HEK293 (cell line): Measurements from ENCODE around the gene PINLYP.
A peak's percentile ranks its signal among the peaks of the same experiment; 100 is the strongest.

ENCODE experiments used
- CTCF ChIA-PET: fragments of 350-600 bp; formaldehyde crosslinking; extraction: SDS; loops from one replicate; lab custom pipeline; 2021; ENCODE audit warnings: antibody characterized with exemption; lab: Yijun Ruan, JAX
- POLR2A ChIA-PET: fragments of 300-600 bp; formaldehyde crosslinking; extraction: SDS; loops from one replicate; lab custom pipeline; 2020; ENCODE audit warnings: antibody characterized with exemption, inconsistent platforms; lab: Yijun Ruan, JAX
- H3K27ac ChIP-seq: fragments of 200-500 bp; sonication (Bioruptor generic); 2 replicates; pipeline ENCODE4 v1.5.1; 2014; ENCODE audit warnings: low read depth, low read length, control low read depth, inconsistent platforms; ENCODE audit errors: extremely low read depth
- H3K36me3 ChIP-seq, 2 experiments: fragments of 200-500 bp in 1 of 2; sonication (Bioruptor generic) in 1 of 2; 1 replicate in 1 of 2; 2 replicates in 1 of 2; pipeline ENCODE4 v1.5.1; 2014 to 2017; ENCODE audit warnings: inconsistent platforms in 2 of 2, low read length in 2 of 2; ENCODE audit not compliant: control insufficient read depth in 2 of 2, insufficient read depth in 1 of 2
- H3K4me1 ChIP-seq: fragments of 200-500 bp; sonication (Bioruptor generic); 2 replicates; pipeline ENCODE4 v1.5.1; 2014; ENCODE audit warnings: mild to moderate bottlenecking, low read length, inconsistent platforms; ENCODE audit not compliant: control insufficient read depth, insufficient read depth
- H3K4me3 ChIP-seq: 2 replicates; pipeline ENCODE4 v1.5.1; 2011; ENCODE audit warnings: low read depth, mild to moderate bottlenecking, control low read depth, low read length, moderate library complexity
- H3K9me3 ChIP-seq: fragments of 200-500 bp; sonication (Bioruptor generic); 2 replicates; pipeline ENCODE4 v1.5.1; 2014; ENCODE audit warnings: low read depth, low read length, inconsistent platforms; ENCODE audit not compliant: control insufficient read depth, insufficient read depth
- BCL6B ChIP-seq: fragments of 450-650 bp; formaldehyde crosslinking; IDR thresholded peaks from 2 replicates; pipeline ENCODE4 v1.5.1; 2017; ENCODE audit warnings: missing biosample characterization, missing genetic modification characterization
- GLIS2 ChIP-seq: fragments of 450-650 bp; formaldehyde crosslinking; IDR thresholded peaks from 2 replicates; pipeline ENCODE4 v1.5.1; 2016; ENCODE audit warnings: missing biosample characterization, missing genetic modification characterization
- REPIN1 ChIP-seq: fragments of 450-650 bp; formaldehyde crosslinking; IDR thresholded peaks from 2 replicates; pipeline ENCODE4 v1.5.1; 2017; ENCODE audit warnings: missing biosample characterization, missing genetic modification characterization, low read depth
- SCRT2 ChIP-seq: fragments of 450-650 bp; formaldehyde crosslinking; IDR thresholded peaks from 2 replicates; pipeline ENCODE4 v1.5.1; 2016; ENCODE audit warnings: missing biosample characterization, missing genetic modification characterization
- SP7 ChIP-seq: fragments of 450-650 bp; formaldehyde crosslinking; IDR thresholded peaks from 2 replicates; pipeline ENCODE4 v1.5.1; 2016; ENCODE audit warnings: missing biosample characterization, missing genetic modification characterization
- TCF7L2 ChIP-seq: IDR thresholded peaks from 2 replicates; pipeline ENCODE4 v1.6.1; 2011; ENCODE audit warnings: low read depth, mild to moderate bottlenecking, inconsistent platforms, low read length, moderate library complexity, borderline replicate concordance
- TRIM28 ChIP-seq: IDR thresholded peaks from 2 replicates; pipeline ENCODE4 v1.6.1; 2011; ENCODE audit warnings: low read length, control low read depth, borderline replicate concordance
- ZBTB11 ChIP-seq: fragments of 450-650 bp; formaldehyde crosslinking; conservative IDR thresholded peaks from 2 replicates; pipeline ENCODE4 v1.5.1; 2016; ENCODE audit warnings: low read depth, missing biosample characterization, missing genetic modification characterization
- ZFP3 ChIP-seq: fragments of 450-650 bp; formaldehyde crosslinking; IDR thresholded peaks from 2 replicates; pipeline ENCODE4 v1.5.1; 2016; ENCODE audit warnings: low read depth, missing biosample characterization, missing genetic modification characterization
- ZNF114 ChIP-seq: fragments of 450-650 bp; formaldehyde crosslinking; IDR thresholded peaks from 2 replicates; pipeline ENCODE4 v1.5.0; 2017; ENCODE audit warnings: missing biosample characterization, missing genetic modification characterization
- ZNF138 ChIP-seq: fragments of 450-650 bp; formaldehyde crosslinking; IDR thresholded peaks from 2 replicates; pipeline ENCODE4 v1.5.1; 2016; ENCODE audit warnings: missing biosample characterization, missing genetic modification characterization, borderline replicate concordance
- ZNF16 ChIP-seq: fragments of 450-650 bp; formaldehyde crosslinking; IDR thresholded peaks from 2 replicates; pipeline ENCODE4 v1.5.1; 2016; ENCODE audit warnings: low read depth, missing biosample characterization, missing genetic modification characterization
- ZNF202 ChIP-seq: fragments of 450-650 bp; formaldehyde crosslinking; IDR thresholded peaks from 2 replicates; pipeline ENCODE4 v1.5.1; 2016; ENCODE audit warnings: missing biosample characterization, missing genetic modification characterization, borderline replicate concordance
- ZNF211 ChIP-seq: fragments of 450-650 bp; formaldehyde crosslinking; IDR thresholded peaks from 2 replicates; pipeline ENCODE4 v1.5.1; 2016; ENCODE audit warnings: low read depth, missing biosample characterization, missing genetic modification characterization
- ZNF274 ChIP-seq, 2 experiments: fragments of 200-500 bp in 1 of 2; fragments of 450-650 bp in 1 of 2; sonication (Bioruptor generic) in 1 of 2; formaldehyde crosslinking in 1 of 2; IDR thresholded peaks; 2 replicates each; pipeline versions ENCODE4 v1.5.1 to v1.6.1; 2014 to 2016; ENCODE audit warnings: borderline replicate concordance in 1 of 2, inconsistent platforms in 1 of 2, low read length in 1 of 2, missing biosample characterization in 1 of 2, missing genetic modification characterization in 1 of 2
- ZNF324 ChIP-seq: fragments of 450-650 bp; formaldehyde crosslinking; IDR thresholded peaks from 2 replicates; pipeline ENCODE4 v1.5.1; 2016; ENCODE audit warnings: missing biosample characterization, missing genetic modification characterization
- ZNF394 ChIP-seq: fragments of 450-650 bp; formaldehyde crosslinking; IDR thresholded peaks from 2 replicates; pipeline ENCODE4 v1.5.1; 2016; ENCODE audit warnings: missing biosample characterization, missing genetic modification characterization, mild to moderate bottlenecking, moderate library complexity, borderline replicate concordance
- ZNF510 ChIP-seq: fragments of 450-650 bp; formaldehyde crosslinking; IDR thresholded peaks from 2 replicates; pipeline ENCODE4 v1.5.1; 2018; ENCODE audit warnings: mild to moderate bottlenecking, missing genetic modification characterization, missing biosample characterization; ENCODE audit not compliant: insufficient replicate concordance
- ZNF521 ChIP-seq: fragments of 450-650 bp; formaldehyde crosslinking; IDR thresholded peaks from 2 replicates; pipeline ENCODE4 v1.5.1; 2017; ENCODE audit warnings: missing biosample characterization, mild to moderate bottlenecking, missing genetic modification characterization
- ZNF548 ChIP-seq: fragments of 450-650 bp; formaldehyde crosslinking; IDR thresholded peaks from 2 replicates; pipeline ENCODE4 v1.5.1; 2016; ENCODE audit warnings: missing biosample characterization, missing genetic modification characterization
- ZNF670 ChIP-seq: fragments of 450-650 bp; formaldehyde crosslinking; IDR thresholded peaks from 2 replicates; pipeline ENCODE4 v1.5.1; 2016; ENCODE audit warnings: missing biosample characterization, missing genetic modification characterization, low read depth
- ZNF701 ChIP-seq: fragments of 450-650 bp; formaldehyde crosslinking; IDR thresholded peaks from 2 replicates; pipeline ENCODE4 v1.5.1; 2016; ENCODE audit warnings: missing biosample characterization, missing genetic modification characterization
- ZNF76 ChIP-seq: fragments of 450-650 bp; formaldehyde crosslinking; IDR thresholded peaks from 2 replicates; pipeline ENCODE4; 2016; ENCODE audit warnings: low read depth, missing biosample characterization, missing genetic modification characterization, borderline replicate concordance
- TF ChIP-seq, protein P1 (sequence below): fragments of 450-650 bp; formaldehyde crosslinking; IDR thresholded peaks from 2 replicates; pipeline ENCODE4 v1.5.1; 2016; ENCODE audit warnings: missing biosample characterization, missing genetic modification characterization, borderline replicate concordance
- TF ChIP-seq, protein P2 (sequence below): fragments of 450-650 bp; formaldehyde crosslinking; optimal IDR thresholded peaks from 2 replicates; pipeline ENCODE3; 2016; ENCODE audit warnings: missing biosample characterization, mild to moderate bottlenecking, missing genetic modification characterization
- TF ChIP-seq, protein P3 (sequence below): fragments of 450-650 bp; formaldehyde crosslinking; IDR thresholded peaks from 2 replicates; pipeline ENCODE4 v1.5.1; 2016; ENCODE audit warnings: missing biosample characterization, missing genetic modification characterization

Gene PINLYP

GRCh38 chr19:43616954-43617353 is 41.4 kb downstream of the PINLYP start (continued):
- TF ChIP-seq, protein P1, sequence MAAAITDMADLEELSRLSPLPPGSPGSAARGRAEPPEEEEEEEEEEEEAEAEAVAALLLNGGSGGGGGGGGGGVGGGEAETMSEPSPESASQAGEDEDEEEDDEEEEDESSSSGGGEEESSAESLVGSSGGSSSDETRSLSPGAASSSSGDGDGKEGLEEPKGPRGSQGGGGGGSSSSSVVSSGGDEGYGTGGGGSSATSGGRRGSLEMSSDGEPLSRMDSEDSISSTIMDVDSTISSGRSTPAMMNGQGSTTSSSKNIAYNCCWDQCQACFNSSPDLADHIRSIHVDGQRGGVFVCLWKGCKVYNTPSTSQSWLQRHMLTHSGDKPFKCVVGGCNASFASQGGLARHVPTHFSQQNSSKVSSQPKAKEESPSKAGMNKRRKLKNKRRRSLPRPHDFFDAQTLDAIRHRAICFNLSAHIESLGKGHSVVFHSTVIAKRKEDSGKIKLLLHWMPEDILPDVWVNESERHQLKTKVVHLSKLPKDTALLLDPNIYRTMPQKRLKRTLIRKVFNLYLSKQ (tag by site-specific recombination): no peak
- 0 out of 2 replicates have a peak, but pooled peaks have one; percentile 13 for TF ChIP-seq GLIS2 (tag by site-specific recombination)
- TF ChIP-seq, protein P2, sequence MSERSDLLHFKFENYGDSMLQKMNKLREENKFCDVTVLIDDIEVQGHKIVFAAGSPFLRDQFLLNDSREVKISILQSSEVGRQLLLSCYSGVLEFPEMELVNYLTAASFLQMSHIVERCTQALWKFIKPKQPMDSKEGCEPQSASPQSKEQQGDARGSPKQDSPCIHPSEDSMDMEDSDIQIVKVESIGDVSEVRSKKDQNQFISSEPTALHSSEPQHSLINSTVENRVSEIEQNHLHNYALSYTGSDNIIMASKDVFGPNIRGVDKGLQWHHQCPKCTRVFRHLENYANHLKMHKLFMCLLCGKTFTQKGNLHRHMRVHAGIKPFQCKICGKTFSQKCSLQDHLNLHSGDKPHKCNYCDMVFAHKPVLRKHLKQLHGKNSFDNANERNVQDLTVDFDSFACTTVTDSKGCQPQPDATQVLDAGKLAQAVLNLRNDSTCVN (tag by site-specific recombination): peak; percentile 15
- no peak for TF ChIP-seq ZNF324 (tag by site-specific recombination)
- TF ChIP-seq ZNF670 (tag by site-specific recombination): no peak
- TF ChIP-seq ZNF548 (tag by site-specific recombination): no peak
- TF ChIP-seq ZNF138 (tag by site-specific recombination): no peak
- no peak for TF ChIP-seq ZNF16 (tag by site-specific recombination)
- TF ChIP-seq TCF7L2: no peak

DNA sequence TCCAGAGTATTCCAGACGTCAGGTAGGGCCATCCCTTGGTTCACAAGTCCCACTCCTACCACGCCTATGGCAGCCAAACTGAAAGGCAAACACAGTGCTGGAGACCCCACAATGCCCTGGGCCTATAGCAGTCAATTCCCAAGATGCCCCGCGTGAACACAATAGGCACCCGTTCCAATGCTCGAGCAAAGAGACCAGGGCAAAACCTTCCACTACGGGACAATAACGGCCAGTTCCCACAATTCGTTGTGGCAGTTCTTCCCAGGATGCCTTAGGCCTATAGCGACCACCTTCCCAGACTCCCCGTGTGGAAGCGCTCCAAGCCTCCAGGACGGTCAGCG is 43.3 kb downstream of the PINLYP start:
- Histone ChIP-seq H3K4me3 (peak overlapping the region; percentile 49), H3K4me1 (peaks cover 21% of the 10 kb centered on the region)
- CTCF ChIA-PET: interaction anchor here (0.5 to 1.5 kb wide), 7 partner anchors 16 to 198 kb away, joined by 3 to 4 read pairs (median 3); no protein-coding TSS in a partner anchor
- TF ChIP-seq, protein P3, sequence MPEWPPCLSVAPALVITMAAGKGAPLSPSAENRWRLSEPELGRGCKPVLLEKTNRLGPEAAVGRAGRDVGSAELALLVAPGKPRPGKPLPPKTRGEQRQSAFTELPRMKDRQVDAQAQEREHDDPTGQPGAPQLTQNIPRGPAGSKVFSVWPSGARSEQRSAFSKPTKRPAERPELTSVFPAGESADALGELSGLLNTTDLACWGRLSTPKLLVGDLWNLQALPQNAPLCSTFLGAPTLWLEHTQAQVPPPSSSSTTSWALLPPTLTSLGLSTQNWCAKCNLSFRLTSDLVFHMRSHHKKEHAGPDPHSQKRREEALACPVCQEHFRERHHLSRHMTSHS (tag by site-specific recombination): no peak
- TF ChIP-seq SCRT2 (tag by site-specific recombination) (peak; percentile 61), ZNF211 (no peak), ZNF521 (tag by site-specific recombination) (no peak), ZFP3 (0 out of 2 replicates have a peak, but pooled peaks have one; percentile 22), TRIM28 (no peak), ZNF274 (IDR thresholded peaks at IDR 0.05; ENCODE audit: low read length) (no peak), ZNF274 (tag by site-specific recombination; IDR thresholded peaks at IDR 0.05; ENCODE audit: borderline replicate concordance) (no peak), BCL6B (tag by site-specific recombination) (no peak), ZNF701 (no peak), ZNF76 (tag by site-specific recombination) (peak; percentile 100), ZNF138 (tag by site-specific recombination) (no peak), ZNF394 (tag by site-specific recombination) (peak; percentile 53; the same call in 1 of the 2 replicates), ZNF202 (tag by site-specific recombination) (no peak), ZBTB11 (tag by site-specific recombination) (no peak), SP7 (0 out of 2 replicates have a peak, but pooled peaks have one; percentile 30), ZNF510 (tag by site-specific recombination) (no peak), ZNF114 (tag by site-specific recombination) (no peak), REPIN1 (tag by site-specific recombination) (no peak)
- TF ChIP-seq, protein P1 (tag by site-specific recombination): no peak

More for the DNA sequence above, 43.3 kb downstream of the PINLYP start:
- Histone ChIP-seq H3K36me3 (peaks cover 4 to 22% of the 10 kb centered on the region in 2 experiments), H3K9me3 (no peaks in the 10 kb centered on the region), H3K27ac (peak overlapping the region; percentile 99)
- POLR2A ChIA-PET: interaction anchor here (0.6 to 2.3 kb wide), 4 partner anchors 16 to 144 kb away, joined by 4 to 9 read pairs (median 8); partner anchors contain the start of genes IRGQ and ZNF576
